KMS-11 (cell line): ENCODE measurements around the gene DENND6B.

Experiments
- H2AFZ ChIP-seq: fragments of 200-600 bp; sonication (generic); 2 replicates; pipeline ENCODE4 v1.6.1; 2016; ENCODE audit warnings: antibody characterized with exemption, mixed run types, low read depth
- H3K27ac ChIP-seq: fragments of 200-600 bp; sonication (generic); 2 replicates; pipeline ENCODE4 v1.6.1; 2016; ENCODE audit warnings: mild to moderate bottlenecking, mixed run types
- H3K27me3 ChIP-seq: fragments of 200-600 bp; sonication (generic); 2 replicates; pipeline ENCODE4 v1.6.1; 2017; ENCODE audit warnings: mild to moderate bottlenecking, low read depth, mixed run types, moderate library complexity; ENCODE audit not compliant: insufficient read depth
- H3K36me3 ChIP-seq: fragments of 200-600 bp; sonication (generic); 2 replicates; pipeline ENCODE4 v1.6.1; 2017; ENCODE audit warnings: mild to moderate bottlenecking, mixed run types; ENCODE audit not compliant: insufficient read depth
- H3K4me1 ChIP-seq: fragments of 200-600 bp; sonication (generic); 2 replicates; pipeline ENCODE4 v1.6.1; 2016; ENCODE audit warnings: mild to moderate bottlenecking, low read depth, mixed run types; ENCODE audit not compliant: poor library complexity, severe bottlenecking
- H3K4me2 ChIP-seq: fragments of 200-600 bp; sonication (generic); 2 replicates; pipeline ENCODE4 v1.7.0; 2016; ENCODE audit warnings: mild to moderate bottlenecking, mixed run types
- H3K4me3 ChIP-seq: fragments of 200-600 bp; sonication (generic); IDR thresholded peaks from 2 replicates; pipeline ENCODE4 v1.6.1; 2017; ENCODE audit warnings: low read depth, low read length, mixed read lengths; ENCODE audit not compliant: insufficient read depth
- H3K79me2 ChIP-seq: fragments of 200-600 bp; sonication (generic); 2 replicates; pipeline ENCODE4 v1.6.1; 2016; ENCODE audit warnings: low read depth, mixed run types; ENCODE audit not compliant: insufficient read depth
- H3K9ac ChIP-seq: fragments of 200-600 bp; sonication (generic); 2 replicates; pipeline ENCODE4 v1.6.1; 2016; ENCODE audit warnings: mild to moderate bottlenecking, mixed run types
- H4K20me1 ChIP-seq: fragments of 200-600 bp; sonication (generic); 2 replicates; pipeline ENCODE4 v1.6.1; 2016; ENCODE audit warnings: mild to moderate bottlenecking, mixed run types; ENCODE audit not compliant: insufficient read depth
- CTCF ChIP-seq: fragments of 200-600 bp; sonication (generic); conservative IDR thresholded peaks from 2 replicates; pipeline ENCODE4 v1.6.1; 2017; ENCODE audit warnings: low read depth, mild to moderate bottlenecking, antibody characterized with exemption, low read length, moderate library complexity, mixed read lengths

DENND6B gene

DNA sequence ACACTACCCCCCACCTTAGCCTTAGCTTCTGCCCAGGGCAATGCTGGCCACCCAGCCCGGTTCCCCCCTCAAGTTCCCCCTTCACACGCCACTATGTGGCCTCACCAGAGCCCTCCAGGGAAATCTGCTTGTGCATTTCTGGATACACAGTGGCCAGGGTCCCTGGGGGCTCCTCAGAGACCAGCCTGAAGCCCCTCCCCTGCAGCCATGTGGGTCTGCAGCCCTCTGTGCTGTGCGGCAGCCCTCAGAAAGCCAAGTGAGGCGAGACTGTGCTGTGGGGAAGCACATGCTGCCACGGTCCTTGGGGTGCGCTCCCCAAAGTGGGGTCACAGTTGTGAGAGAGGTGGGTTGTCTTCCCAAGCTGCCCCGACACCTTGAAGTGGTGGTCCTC is 17.2 kb downstream of the DENND6B start:
- Histone ChIP-seq H3K27me3 (no peaks in the 10 kb centered on the region), H3K27ac (no peak overlapping the region), H4K20me1 (no peaks in the 10 kb centered on the region), H3K9ac (no peak overlapping the region), H3K4me1 (peaks cover 7% of the 10 kb centered on the region), H3K4me2 (no peak overlapping the region), H3K4me3 (no peak overlapping the region), H3K79me2 (no peaks in the 10 kb centered on the region), H3K36me3 (no peaks in the 10 kb centered on the region), H2AFZ (no peak overlapping the region)
- TF ChIP-seq CTCF = no peak

DNA sequence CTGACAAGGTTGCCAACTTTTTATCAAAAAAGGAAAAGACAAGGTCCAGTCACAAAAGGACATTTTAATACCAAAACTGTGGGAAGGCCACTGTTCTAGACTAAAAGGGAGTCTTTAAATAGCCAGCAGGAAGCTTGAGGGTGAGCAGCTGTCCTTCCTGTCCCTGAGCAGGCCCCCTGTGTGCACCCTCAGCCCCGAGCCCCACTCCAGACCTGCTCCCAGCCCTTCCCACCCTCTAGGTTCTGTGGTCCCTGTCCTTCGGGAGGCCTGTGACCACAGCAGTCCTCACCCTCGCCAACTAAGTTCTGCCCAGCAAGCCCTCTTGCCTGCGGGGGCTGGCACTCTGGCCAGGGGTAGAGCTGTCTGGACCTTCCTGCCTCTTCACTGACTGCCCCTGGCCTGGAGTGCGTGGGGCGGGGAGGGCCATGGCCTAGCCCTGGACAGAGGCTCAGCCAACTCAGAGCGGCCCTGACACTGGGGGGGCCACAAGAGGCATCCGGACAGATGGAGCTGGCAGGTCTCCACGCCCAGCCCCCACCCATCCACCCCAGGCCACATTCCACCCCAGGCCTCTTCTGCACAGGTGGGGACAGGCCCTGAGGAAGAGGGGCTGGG is 17.7 kb downstream of the DENND6B start:
- Histone ChIP-seq H3K27me3 (no peaks in the 10 kb centered on the region), H3K4me2 (no peak overlapping the region), H3K79me2 (no peaks in the 10 kb centered on the region), H3K27ac (no peak overlapping the region), H3K4me1 (peaks cover 4% of the 10 kb centered on the region), H3K4me3 (no peak overlapping the region), H3K36me3 (no peaks in the 10 kb centered on the region), H4K20me1 (no peaks in the 10 kb centered on the region), H2AFZ (no peak overlapping the region), H3K9ac (no peak overlapping the region)
- no peak for TF ChIP-seq CTCF

GRCh38 chr22:50308597-50308935 is 18.2 kb downstream of the DENND6B start:
- Histone ChIP-seq H3K79me2 (no peaks in the 10 kb centered on the region), H3K4me3 (no peak overlapping the region), H2AFZ (no peak overlapping the region), H3K27ac (no peak overlapping the region), H3K4me1 (peaks cover 4% of the 10 kb centered on the region), H3K9ac (no peak overlapping the region), H3K4me2 (no peak overlapping the region), H3K27me3 (no peaks in the 10 kb centered on the region), H3K36me3 (no peaks in the 10 kb centered on the region), H4K20me1 (no peaks in the 10 kb centered on the region)
- no peak for TF ChIP-seq CTCF

DNA sequence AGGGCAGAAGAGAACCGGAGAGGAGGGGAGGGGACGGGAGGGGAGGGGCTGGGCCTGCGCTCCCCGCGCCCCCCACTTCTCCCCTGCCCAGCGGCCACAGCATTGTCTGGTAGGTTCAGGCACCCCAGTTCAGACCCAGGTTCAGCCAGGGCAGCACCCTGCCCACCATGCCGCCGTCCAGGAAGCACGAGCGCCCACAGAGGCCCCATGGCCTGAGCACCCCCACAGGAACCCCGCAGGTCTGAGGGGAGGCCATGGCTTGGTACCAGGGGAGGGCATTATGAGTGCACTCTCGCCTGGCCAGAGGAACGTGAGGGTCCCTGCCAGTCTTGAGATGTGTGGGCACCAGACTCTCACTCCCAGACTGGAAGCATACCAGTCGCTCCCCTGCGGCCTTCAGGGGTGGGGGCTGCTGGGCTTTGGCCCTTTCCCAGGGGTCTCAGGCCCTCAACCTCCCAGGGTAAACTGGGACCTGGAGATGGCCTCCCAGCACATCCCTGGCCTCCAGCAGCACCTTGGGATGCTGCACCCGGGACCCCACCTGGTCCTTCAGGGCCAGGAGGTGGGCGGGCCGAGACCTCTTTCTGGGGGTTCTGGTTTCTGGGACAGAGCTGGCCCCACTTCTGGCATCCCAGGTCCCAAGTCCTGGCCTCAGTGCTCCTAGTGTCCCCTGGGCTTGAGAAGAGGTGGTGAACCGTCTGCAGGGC is 18.8 kb downstream of the DENND6B start:
- H3K27me3 ChIP-seq = no peaks in the 10 kb centered on the region
- H4K20me1 ChIP-seq = no peaks in the 10 kb centered on the region
- H2AFZ ChIP-seq = no peak overlapping the region
- TF ChIP-seq CTCF = no peak
- H3K4me3 ChIP-seq = no peak overlapping the region
- H3K36me3 ChIP-seq = no peaks in the 10 kb centered on the region
- H3K27ac ChIP-seq = no peak overlapping the region
- H3K79me2 ChIP-seq = no peaks in the 10 kb centered on the region
- H3K9ac ChIP-seq = no peak overlapping the region
- H3K4me2 ChIP-seq = no peak overlapping the region
- H3K4me1 ChIP-seq = peaks cover 4% of the 10 kb centered on the region
